ENCODE measurements around the gene ST13.
"Not testable (repeated sequence)": the region's sequence is repeated elsewhere in the genome, so short reads cannot be mapped to it uniquely, and the experiment has no call there.

Gene ST13

DNA sequence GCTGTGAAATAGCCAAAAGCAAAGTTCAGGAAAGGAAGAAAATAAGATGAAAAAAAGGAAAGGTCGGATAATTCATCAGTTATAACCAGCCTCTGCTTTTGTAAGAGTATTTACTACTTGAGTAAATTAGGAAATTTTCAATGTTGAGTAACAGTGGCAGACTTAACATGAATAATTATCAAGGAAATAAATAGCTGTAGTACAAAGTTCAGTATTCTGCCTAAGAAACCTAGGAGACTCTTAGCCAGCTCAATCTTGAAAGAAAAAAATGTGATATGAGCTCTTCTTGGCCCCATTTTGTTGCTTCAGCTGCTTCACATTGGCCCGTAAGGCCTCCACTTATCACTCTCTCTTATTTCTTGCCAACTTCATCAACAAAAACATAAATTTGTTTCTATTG, 22.5 kb upstream of the ST13 start:
- TF ChIP-seq CTCF (IDR thresholded peaks at IDR 0.05; ENCODE audit: control extremely low read depth, extremely low read depth, low read depth, missing control alignments) = no peak
- POLR2A ChIA-PET = no interaction called here
- CTCF ChIA-PET = interaction anchor here (1.1 to 1.4 kb wide), 2 partner anchors 12 to 196 kb away, joined by 4 read pairs; no protein-coding TSS in a partner anchor
- no peak for DNase-seq (ENCODE audit: extremely low spot score)

- CTCF ChIA-PET = interaction anchor here (1.4 kb wide), 2 partner anchors 8 to 16 kb away, joined by 3 to 6 read pairs; no protein-coding TSS in a partner anchor
- DNase-seq (ENCODE audit: extremely low spot score) = no peak
- POLR2A ChIA-PET = no interaction called here
- TF ChIP-seq CTCF (IDR thresholded peaks at IDR 0.05; ENCODE audit: control extremely low read depth, extremely low read depth, low read depth, missing control alignments) = no peak
These were observed 21.0 kb upstream of the ST13 start for GRCh38 chr22:40877488-40877887.

DNA sequence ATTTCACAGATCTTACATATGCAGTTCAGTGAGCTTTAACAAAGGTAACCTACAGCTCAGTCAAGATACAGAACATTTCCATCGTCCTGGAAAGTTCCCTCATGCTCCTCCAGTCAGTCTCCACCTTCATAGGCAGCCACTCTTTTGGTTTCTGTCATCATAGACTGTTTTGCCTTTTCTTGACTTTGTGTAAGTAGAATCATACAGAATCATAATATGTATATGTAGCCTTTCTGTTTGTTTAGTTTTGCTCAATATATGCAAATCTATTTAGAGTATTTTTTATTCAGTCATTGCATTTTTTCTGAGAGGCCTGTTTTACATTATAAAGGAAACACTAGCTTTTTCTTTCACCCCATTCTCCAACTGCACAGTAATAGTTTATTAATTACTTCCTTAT, 20.5 kb upstream of the ST13 start:
- POLR2A ChIA-PET = no interaction called here
- TF ChIP-seq CTCF (IDR thresholded peaks at IDR 0.05; ENCODE audit: control extremely low read depth, extremely low read depth, low read depth, missing control alignments) = no peak
- CTCF ChIA-PET = interaction anchor here (0.8 to 1.5 kb wide), 4 partner anchors 9 to 23 kb away, joined by 3 to 6 read pairs (median 4); no protein-coding TSS in a partner anchor
- no peak for DNase-seq (ENCODE audit: extremely low spot score)

- CTCF ChIA-PET = interaction anchor here (1.1 to 1.2 kb wide), 2 partner anchors 15 to 24 kb away, joined by 3 to 4 read pairs; no protein-coding TSS in a partner anchor
- no peak for DNase-seq (ENCODE audit: extremely low spot score)
- no peak for TF ChIP-seq CTCF (IDR thresholded peaks at IDR 0.05; ENCODE audit: control extremely low read depth, extremely low read depth, low read depth, missing control alignments)
- POLR2A ChIA-PET = no interaction called here
These were observed 18.7 kb upstream of the ST13 start for GRCh38 chr22:40875111-40875510.

DNA sequence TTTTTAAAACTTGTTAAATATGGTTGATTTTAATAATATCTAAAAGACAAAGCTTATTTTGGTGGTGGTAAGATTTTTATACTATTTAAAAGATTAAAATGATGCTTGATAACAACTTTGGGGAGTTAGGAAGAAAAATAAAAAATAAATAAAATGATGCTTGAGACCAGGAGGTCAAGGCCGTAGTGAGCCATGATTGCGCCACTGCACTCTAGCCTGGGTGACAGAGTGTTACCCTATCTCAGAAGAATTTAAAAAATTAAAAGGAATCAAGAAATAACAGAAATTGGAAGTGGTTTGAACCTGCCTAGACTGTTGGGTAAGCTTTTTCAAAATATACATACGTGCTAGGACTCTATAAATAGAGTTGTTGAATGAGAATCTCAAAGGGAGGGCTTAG, 17.6 kb upstream of the ST13 start:
- TF ChIP-seq CTCF (IDR thresholded peaks at IDR 0.05; ENCODE audit: control extremely low read depth, extremely low read depth, low read depth, missing control alignments) = no peak
- ChIA-PET POLR2A (no interaction called here), CTCF (interaction anchor here (1.1 to 1.4 kb wide), 3 partner anchors 14 to 25 kb away, joined by 3 to 4 read pairs (median 3); no protein-coding TSS in a partner anchor)
- no peak for DNase-seq (ENCODE audit: extremely low spot score)

DNA sequence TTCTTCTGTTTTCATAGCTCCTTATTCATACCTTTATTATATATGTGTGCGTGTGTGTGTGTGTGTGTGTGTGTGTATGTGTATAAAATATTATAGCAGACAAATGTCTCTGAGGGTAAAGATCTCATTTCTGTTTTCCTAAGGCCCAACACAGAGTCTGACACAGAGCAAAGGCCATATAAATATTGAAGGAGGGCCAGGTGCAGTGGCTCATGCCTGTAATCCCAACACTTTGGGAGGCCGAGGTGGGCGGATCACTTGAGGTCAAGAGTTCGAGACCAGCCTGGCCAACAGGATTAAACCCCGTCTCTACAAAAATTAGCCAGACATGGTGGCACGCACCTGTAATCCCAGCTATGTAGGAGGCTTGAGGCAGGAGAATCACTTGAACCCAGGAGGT, 11.9 kb upstream of the ST13 start:
- DNase-seq (ENCODE audit: extremely low spot score); POLR2A ChIA-PET: not testable (repeated sequence)
- CTCF ChIA-PET = interaction anchor here (1.1 to 4.2 kb wide), 2 partner anchors 12 to 16 kb away, joined by 3 to 24 read pairs; partner anchors contain the start of genes ST13 and XPNPEP3

GRCh38 chr22:40867109-40867508, 10.7 kb upstream of the ST13 start:
- ChIA-PET POLR2A (interaction anchor here (0.6 kb wide), 1 partner anchor 81 kb away, joined by 5 read pairs; no protein-coding TSS in a partner anchor), CTCF (interaction anchor here (1.0 to 4.2 kb wide), 6 partner anchors 11 to 46 kb away, joined by 3 to 24 read pairs (median 3); partner anchors contain the start of genes ST13 and XPNPEP3)
- no peak for DNase-seq (ENCODE audit: extremely low spot score)
- TF ChIP-seq CTCF (IDR thresholded peaks at IDR 0.05; ENCODE audit: control extremely low read depth, extremely low read depth, low read depth, missing control alignments) = no peak
